ENCODE results near the gene SLC2A8.

The SLC2A8 gene

GRCh38 chr9:127455324-127455992 lies 58.5 kb downstream of the SLC2A8 start:
- in situ Hi-C loops (cut with MboI; ENCODE audit: low sequenced_read_pairs), result no loop called here

GRCh38 chr9:127457191-127457878 lies 60.4 kb downstream of the SLC2A8 start:
- in situ Hi-C loops (cut with MboI; ENCODE audit: low sequenced_read_pairs), result no loop called here

Data from HL-60/S4 (cell line).